AG04450 (cell line): ENCODE data around the gene ZNF175. TPM values are rescaled to one million over a fixed set of nuclear protein-coding genes. Genes with fewer than 3 reads are reported as not detected.

Experiments
- CTCF ChIA-PET: fragments of 300-600, 350-600 bp; formaldehyde crosslinking; extraction: SDS; loops from one replicate; lab custom pipeline; 2022; ENCODE audit warnings: antibody characterized with exemption, inconsistent platforms; lab: Charles Lee
- POLR2A ChIA-PET: fragments of 350-600 bp; formaldehyde crosslinking; extraction: SDS; loops from one replicate; lab custom pipeline; 2021; ENCODE audit warnings: antibody characterized with exemption, inconsistent platforms; lab: Yijun Ruan, JAX
- DNase-seq: peaks from one replicate; pipeline ENCODE4 v3.0.0-alpha.2; 2011; ENCODE audit warnings: low read depth, low spot score
- H3K27ac ChIP-seq: one replicate; pipeline ENCODE4 v1.5.1; 2012; ENCODE audit warnings: low read depth, low read length, control low read depth
- H3K27me3 ChIP-seq: one replicate; pipeline ENCODE4 v1.6.0; 2012; ENCODE audit warnings: low read length; ENCODE audit not compliant: control insufficient read depth, insufficient read depth
- H3K4me3 ChIP-seq: 2 replicates; pipeline ENCODE4 v1.5.1; 2011; ENCODE audit warnings: mild to moderate bottlenecking, low read depth, low read length, control low read depth
- H3K9me3 ChIP-seq: 2 replicates; pipeline ENCODE4 v1.5.1; 2012; ENCODE audit warnings: low read length; ENCODE audit not compliant: control insufficient read depth, insufficient read depth
- CTCF ChIP-seq: IDR thresholded peaks from 2 replicates; pipeline ENCODE4 v1.5.1; 2011; ENCODE audit warnings: low read depth, low read length, control low read depth, inconsistent platforms
- polyA plus RNA-seq: library from polyadenylated mRNA; depleted of rRNA; stranded (reverse); fragments of >200 nt; gene quantifications from 2 replicates; pipeline ENCODE4 v1.2.3, GENCODE V29; 2011

The ZNF175 gene
- polyA plus RNA-seq, 1 experiment = 6.4 TPM

GRCh38 chr19:51552996-51553725 lies 17.9 kb upstream of the ZNF175 start:
- H3K4me3 ChIP-seq = no peak overlapping the region
- peak; percentile 23 for DNase-seq
- H3K27me3 ChIP-seq = no peaks in the 10 kb centered on the region
- TF ChIP-seq CTCF = no peak
- ChIA-PET CTCF (interaction anchor here (2.0 kb wide), 1 partner anchor 132 kb away, joined by 8 read pairs; no protein-coding TSS in a partner anchor), POLR2A (no interaction called here)
- H3K9me3 ChIP-seq = no peaks in the 10 kb centered on the region
- no peak overlapping the region for H3K27ac ChIP-seq

- no peak for TF ChIP-seq CTCF
- no peaks in the 10 kb centered on the region for H3K27me3 ChIP-seq
- no peak overlapping the region for H3K4me3 ChIP-seq
- ChIA-PET CTCF (no interaction called here), POLR2A (no interaction called here)
- no peaks in the 10 kb centered on the region for H3K9me3 ChIP-seq
- no peak for DNase-seq
- no peak overlapping the region for H3K27ac ChIP-seq
Measured at GRCh38 chr19:51559240-51559639, 11.8 kb upstream of the ZNF175 start.

GRCh38 chr19:51560339-51560738 lies 10.7 kb upstream of the ZNF175 start:
- CTCF ChIA-PET = no interaction called here
- POLR2A ChIA-PET = no interaction called here
- DNase-seq = no peak
- TF ChIP-seq CTCF = no peak
- H3K9me3 ChIP-seq = no peaks in the 10 kb centered on the region
- no peak overlapping the region for H3K27ac ChIP-seq
- no peak overlapping the region for H3K4me3 ChIP-seq
- H3K27me3 ChIP-seq = no peaks in the 10 kb centered on the region

- TF ChIP-seq CTCF = no peak
- ChIA-PET CTCF (no interaction called here), POLR2A (no interaction called here)
- DNase-seq = no peak
- Histone ChIP-seq H3K27me3 (no peaks in the 10 kb centered on the region), H3K9me3 (no peaks in the 10 kb centered on the region), H3K4me3 (no peak overlapping the region), H3K27ac (no peak overlapping the region)
Measured at GRCh38 chr19:51564791-51565190, 6.3 kb upstream of the ZNF175 start.

- no peak for DNase-seq
- POLR2A ChIA-PET = no interaction called here
Measured at GRCh38 chr19:51565583-51565982, 5.5 kb upstream of the ZNF175 start.

More at GRCh38 chr19:51565583-51565982, 5.5 kb upstream of the ZNF175 start:
- Histone ChIP-seq H3K27ac (no peak overlapping the region), H3K9me3 (no peaks in the 10 kb centered on the region), H3K4me3 (no peak overlapping the region), H3K27me3 (no peaks in the 10 kb centered on the region)
- CTCF ChIA-PET = no interaction called here
- TF ChIP-seq CTCF = no peak
